Measurements from ENCODE around the gene METTL14.

METTL14 gene

GRCh38 chr4:118683513-118683912 is 1.7 kb upstream of the METTL14 start:
- Histone ChIP-seq H3K4me2 (ENCODE audit: insufficient read depth, low read length, poor library complexity, severe bottlenecking) (no peak overlapping the region), H2AK5ac (ENCODE audit: low read depth, low read length) (no peak overlapping the region), H2BK15ac (ENCODE audit: low read length) (no peak overlapping the region), H3K9ac (ENCODE audit: low read depth, low read length, poor library complexity) (no peak overlapping the region), H3K9me3 (replicated peaks in 1 of 2; ENCODE audit: control insufficient read depth in 2 of 2, insufficient read depth in 1 of 2, low read depth in 1 of 2, low read length in 2 of 2) (no peaks in the 10 kb centered on the region), H3K36me3 (replicated peaks in 1 of 2; ENCODE audit: control insufficient read depth in 2 of 2, insufficient read depth in 2 of 2, low read length in 2 of 2) (peaks cover 3 to 14% of the 10 kb centered on the region in 2 donors), H4K8ac (ENCODE audit: low read depth, low read length) (no peak overlapping the region), H4K91ac (ENCODE audit: low read depth, low read length, poor library complexity) (no peak overlapping the region), H3K27me3 (ENCODE audit: control insufficient read depth in 3 of 3, insufficient read depth in 3 of 3, low read depth in 1 of 3, low read length in 3 of 3) (no peaks in the 10 kb centered on the region), H3K4ac (ENCODE audit: low read length) (no peak overlapping the region), H3K27ac (replicated peaks; ENCODE audit: low read length) (no peak overlapping the region), H2AFZ (ENCODE audit: low read length) (peak overlapping the region; percentile 84), H3K23ac (ENCODE audit: low read depth, low read length, poor library complexity) (no peak overlapping the region), H2BK12ac (ENCODE audit: low read length) (no peak overlapping the region), H2BK120ac (ENCODE audit: low read depth, low read length) (no peak overlapping the region), H3K18ac (ENCODE audit: low read length) (no peak overlapping the region), H3K14ac (ENCODE audit: low read length) (no peak overlapping the region), H3K4me3 (ENCODE audit: low read length in 2 of 2) (peak overlapping the region in 1 of 2 donors; percentile 32), H3K4me1 (ENCODE audit: control insufficient read depth in 2 of 2, insufficient read depth in 1 of 2, low read depth in 1 of 2, low read length in 2 of 2) (peaks cover 1 to 5% of the 10 kb centered on the region in 2 donors), H2BK5ac (ENCODE audit: low read length) (no peak overlapping the region), H3K79me1 (ENCODE audit: low read depth, low read length) (no peaks in the 10 kb centered on the region)
- WGBS, 2 donors (ENCODE audit: extremely low coverage in 2 of 2, insufficient read length in 2 of 2, insufficient replicate concordance in 1 of 2) = no CpG with 5 or more reads among the region's 2 CpGs
- no peak for DNase-seq (ENCODE audit: low spot score)

- H3K4me2 ChIP-seq (ENCODE audit: insufficient read depth, low read length, poor library complexity, severe bottlenecking) = no peak overlapping the region
- no peak overlapping the region for H2BK5ac ChIP-seq (ENCODE audit: low read length)
- no peak overlapping the region for H4K8ac ChIP-seq (ENCODE audit: low read depth, low read length)
- H3K4me1 ChIP-seq (ENCODE audit: control insufficient read depth in 2 of 2, insufficient read depth in 1 of 2, low read depth in 1 of 2, low read length in 2 of 2) = no peaks in the 10 kb centered on the region
- WGBS, 2 donors (ENCODE audit: extremely low coverage in 2 of 2, insufficient read length in 2 of 2, insufficient replicate concordance in 1 of 2) = no CpG with 5 or more reads among the region's 2 CpGs
- H2BK12ac ChIP-seq (ENCODE audit: low read length) = no peak overlapping the region
- no peak overlapping the region for H3K18ac ChIP-seq (ENCODE audit: low read length)
- no peak overlapping the region for H3K14ac ChIP-seq (ENCODE audit: low read length)
- no peak overlapping the region for H2AK5ac ChIP-seq (ENCODE audit: low read depth, low read length)
- H2BK120ac ChIP-seq (ENCODE audit: low read depth, low read length) = no peak overlapping the region
- no peak overlapping the region for H2BK15ac ChIP-seq (ENCODE audit: low read length)
- DNase-seq (ENCODE audit: low spot score) = no peak
- no peaks in the 10 kb centered on the region for H3K27me3 ChIP-seq (ENCODE audit: control insufficient read depth in 3 of 3, insufficient read depth in 3 of 3, low read depth in 1 of 3, low read length in 3 of 3)
- H3K79me1 ChIP-seq (ENCODE audit: low read depth, low read length) = no peaks in the 10 kb centered on the region
- H3K23ac ChIP-seq (ENCODE audit: low read depth, low read length, poor library complexity) = no peak overlapping the region
- no peak overlapping the region for H4K91ac ChIP-seq (ENCODE audit: low read depth, low read length, poor library complexity)
- no peak overlapping the region for H3K9ac ChIP-seq (ENCODE audit: low read depth, low read length, poor library complexity)
- no peak overlapping the region for H2AFZ ChIP-seq (ENCODE audit: low read length)
- H3K4ac ChIP-seq (ENCODE audit: low read length) = no peak overlapping the region
- H3K4me3 ChIP-seq (ENCODE audit: low read length in 2 of 2) = no peak overlapping the region
- H3K36me3 ChIP-seq (replicated peaks in 1 of 2; ENCODE audit: control insufficient read depth in 2 of 2, insufficient read depth in 2 of 2, low read length in 2 of 2) = peaks cover 12 to 95% of the 10 kb centered on the region in 2 donors
- no peak overlapping the region for H3K27ac ChIP-seq (replicated peaks; ENCODE audit: low read length)
- no peaks in the 10 kb centered on the region for H3K9me3 ChIP-seq (replicated peaks in 1 of 2; ENCODE audit: control insufficient read depth in 2 of 2, insufficient read depth in 1 of 2, low read depth in 1 of 2, low read length in 2 of 2)
Observed at GRCh38 chr4:118703118-118703517, 17.9 kb downstream of the METTL14 start.

DNA sequence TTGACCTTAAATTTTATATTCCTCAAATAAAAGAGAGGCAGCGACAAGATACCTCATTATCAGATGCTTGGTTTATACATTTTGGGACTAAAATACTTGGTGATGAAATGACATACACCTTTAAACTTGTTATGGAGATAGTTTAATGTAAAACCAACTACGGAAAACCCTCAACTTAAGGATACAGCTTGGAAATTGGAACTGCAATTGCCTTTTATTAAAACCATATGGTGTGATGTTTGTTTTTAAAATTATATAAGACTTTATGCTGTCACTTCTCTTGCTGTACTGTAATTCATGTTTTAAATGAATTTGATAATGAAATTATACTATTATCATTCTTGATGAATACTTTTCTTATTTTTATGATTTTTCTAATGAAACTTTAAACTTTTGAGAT is 25.9 kb downstream of the METTL14 start:
- H3K36me3 ChIP-seq (replicated peaks in 1 of 2; ENCODE audit: control insufficient read depth in 2 of 2, insufficient read depth in 2 of 2, low read length in 2 of 2) = peaks cover 11 to 77% of the 10 kb centered on the region in 2 donors
- H3K9ac ChIP-seq (ENCODE audit: low read depth, low read length, poor library complexity) = no peak overlapping the region
- DNase-seq (ENCODE audit: low spot score) = no peak

DNA sequence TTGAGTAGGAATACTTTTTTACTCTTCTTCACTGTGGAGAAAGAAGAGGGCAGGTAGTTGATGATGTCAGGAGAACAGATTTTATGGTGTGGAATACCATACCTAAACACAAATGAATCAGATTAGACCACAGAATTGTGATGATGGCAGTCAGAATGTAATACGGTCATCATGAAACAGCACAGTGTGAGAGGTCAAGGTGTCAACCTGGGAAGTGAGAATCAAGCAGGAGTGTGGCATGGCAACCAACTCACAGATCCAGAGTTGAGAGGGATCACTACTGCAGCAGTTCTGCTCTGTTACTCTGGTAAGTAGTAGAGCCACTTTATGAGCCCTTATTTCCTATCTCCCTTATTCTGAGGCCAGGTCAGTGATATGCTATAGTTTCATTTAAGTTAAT is 27.7 kb downstream of the METTL14 start:
- no peak overlapping the region for H3K18ac ChIP-seq (ENCODE audit: low read length)

More for the DNA sequence above, 25.9 kb downstream of the METTL14 start:
- Histone ChIP-seq H3K4me2 (ENCODE audit: insufficient read depth, low read length, poor library complexity, severe bottlenecking) (no peak overlapping the region), H2BK5ac (ENCODE audit: low read length) (no peak overlapping the region), H4K91ac (ENCODE audit: low read depth, low read length, poor library complexity) (no peak overlapping the region), H4K8ac (ENCODE audit: low read depth, low read length) (no peak overlapping the region), H3K27me3 (ENCODE audit: control insufficient read depth in 3 of 3, insufficient read depth in 3 of 3, low read depth in 1 of 3, low read length in 3 of 3) (no peaks in the 10 kb centered on the region), H3K14ac (ENCODE audit: low read length) (no peak overlapping the region), H3K79me1 (ENCODE audit: low read depth, low read length) (no peaks in the 10 kb centered on the region), H3K18ac (ENCODE audit: low read length) (no peak overlapping the region), H3K4me3 (ENCODE audit: low read length in 2 of 2) (no peak overlapping the region), H2BK12ac (ENCODE audit: low read length) (no peak overlapping the region), H2BK120ac (ENCODE audit: low read depth, low read length) (no peak overlapping the region), H3K9me3 (replicated peaks in 1 of 2; ENCODE audit: control insufficient read depth in 2 of 2, insufficient read depth in 1 of 2, low read depth in 1 of 2, low read length in 2 of 2) (no peaks in the 10 kb centered on the region), H3K4me1 (ENCODE audit: control insufficient read depth in 2 of 2, insufficient read depth in 1 of 2, low read depth in 1 of 2, low read length in 2 of 2) (no peaks in the 10 kb centered on the region), H2BK15ac (ENCODE audit: low read length) (no peak overlapping the region), H2AFZ (ENCODE audit: low read length) (no peak overlapping the region), H3K27ac (replicated peaks; ENCODE audit: low read length) (no peak overlapping the region), H3K23ac (ENCODE audit: low read depth, low read length, poor library complexity) (no peak overlapping the region), H2AK5ac (ENCODE audit: low read depth, low read length) (no peak overlapping the region), H3K4ac (ENCODE audit: low read length) (no peak overlapping the region)
- no CpG with 5 or more reads among the region's 2 CpGs for WGBS, 2 donors (ENCODE audit: extremely low coverage in 2 of 2, insufficient read length in 2 of 2, insufficient replicate concordance in 1 of 2)

More for the DNA sequence above, 27.7 kb downstream of the METTL14 start:
- no peak overlapping the region for H3K27ac ChIP-seq (replicated peaks; ENCODE audit: low read length)
- no peak overlapping the region for H3K4ac ChIP-seq (ENCODE audit: low read length)
- no peak overlapping the region for H2AK5ac ChIP-seq (ENCODE audit: low read depth, low read length)
- H2BK120ac ChIP-seq (ENCODE audit: low read depth, low read length) = no peak overlapping the region
- H3K9me3 ChIP-seq (replicated peaks in 1 of 2; ENCODE audit: control insufficient read depth in 2 of 2, insufficient read depth in 1 of 2, low read depth in 1 of 2, low read length in 2 of 2) = no peaks in the 10 kb centered on the region
- WGBS, 2 donors (ENCODE audit: extremely low coverage in 2 of 2, insufficient read length in 2 of 2, insufficient replicate concordance in 1 of 2) = no CpG with 5 or more reads among the region's 1 CpG
- H2BK12ac ChIP-seq (ENCODE audit: low read length) = no peak overlapping the region
- H3K36me3 ChIP-seq (replicated peaks in 1 of 2; ENCODE audit: control insufficient read depth in 2 of 2, insufficient read depth in 2 of 2, low read length in 2 of 2) = peaks cover 8 to 60% of the 10 kb centered on the region in 2 donors
- no peaks in the 10 kb centered on the region for H3K79me1 ChIP-seq (ENCODE audit: low read depth, low read length)
- DNase-seq (ENCODE audit: low spot score) = no peak
- no peak overlapping the region for H4K8ac ChIP-seq (ENCODE audit: low read depth, low read length)
- H2BK15ac ChIP-seq (ENCODE audit: low read length) = no peak overlapping the region
- no peak overlapping the region for H3K23ac ChIP-seq (ENCODE audit: low read depth, low read length, poor library complexity)
- no peak overlapping the region for H3K9ac ChIP-seq (ENCODE audit: low read depth, low read length, poor library complexity)
- no peak overlapping the region for H3K14ac ChIP-seq (ENCODE audit: low read length)
- no peak overlapping the region for H3K4me3 ChIP-seq (ENCODE audit: low read length in 2 of 2)
- H3K27me3 ChIP-seq (ENCODE audit: control insufficient read depth in 3 of 3, insufficient read depth in 3 of 3, low read depth in 1 of 3, low read length in 3 of 3) = no peaks in the 10 kb centered on the region
- H4K91ac ChIP-seq (ENCODE audit: low read depth, low read length, poor library complexity) = no peak overlapping the region
- no peak overlapping the region for H2BK5ac ChIP-seq (ENCODE audit: low read length)
- no peaks in the 10 kb centered on the region for H3K4me1 ChIP-seq (ENCODE audit: control insufficient read depth in 2 of 2, insufficient read depth in 1 of 2, low read depth in 1 of 2, low read length in 2 of 2)
- no peak overlapping the region for H3K4me2 ChIP-seq (ENCODE audit: insufficient read depth, low read length, poor library complexity, severe bottlenecking)
- H2AFZ ChIP-seq (ENCODE audit: low read length) = no peak overlapping the region

Data from neuronal stem cell (in vitro differentiated cells).